Gastroesophageal sphincter (tissue), 3 donors: ENCODE measurements around the gene CGNL1.

ENCODE experiments used
- CTCF ChIP-seq, 4 experiments: fragments of 200-600 bp in 2 of 4; fragments of 450-650 bp in 2 of 4; sonication (generic) in 1 of 4; IDR thresholded peaks; one replicate each; pipeline ENCODE4 v1.5.1; 2017 to 2019; ENCODE audit warnings: antibody characterized with exemption in 4 of 4, mild to moderate bottlenecking in 2 of 4, moderate library complexity in 2 of 4
- POLR2A ChIP-seq, 2 donors: fragments of 450-650 bp; IDR thresholded peaks; one replicate each; pipeline ENCODE4 v1.6.1; 2017; ENCODE audit warnings: antibody characterized with exemption in 2 of 2, mild to moderate bottlenecking in 2 of 2, moderate library complexity in 1 of 2
- POLR2AphosphoS5 ChIP-seq: sonication (generic); formaldehyde crosslinking; IDR thresholded peaks from one replicate; pipeline ENCODE4 v1.6.1; 2017; ENCODE audit warnings: antibody characterized with exemption

- no peak for TF ChIP-seq POLR2AphosphoS5
- TF ChIP-seq CTCF (IDR thresholded peaks at IDR 0.05) = no peak
- TF ChIP-seq POLR2A (IDR thresholded peaks at IDR 0.05) = no peak
Observed at GRCh38 chr15:57552678-57553334, 176.5 kb downstream of the CGNL1 start.
